ENCODE measurements around the gene RPL15.

RPL15 gene

DNA sequence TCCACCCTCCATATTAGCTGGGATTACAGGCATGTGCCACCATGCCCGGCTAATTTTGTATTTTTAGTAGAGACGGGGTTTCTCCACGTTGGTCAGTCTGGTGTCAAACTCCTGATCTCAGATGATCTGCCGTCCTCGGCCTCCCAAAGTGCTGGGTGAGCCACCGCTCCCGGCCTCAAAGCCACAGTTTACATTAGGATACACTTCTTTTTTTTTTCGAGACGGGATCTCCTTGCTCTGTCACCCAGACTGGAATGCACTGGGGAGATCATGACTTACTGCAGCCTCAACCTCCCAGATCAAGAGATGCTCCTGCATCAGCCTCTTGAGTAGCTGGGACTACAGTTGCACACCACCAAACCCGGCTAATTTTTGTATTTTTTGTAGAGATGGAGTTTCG, 25.6 kb downstream of the RPL15 start:
- no peak overlapping the region for H3K9ac ChIP-seq (ENCODE audit: low read length)
- peaks cover 9% of the 10 kb centered on the region for H3K4me1 ChIP-seq (ENCODE audit: control insufficient read depth, insufficient read depth, low read length)
- H3K27me3 ChIP-seq (ENCODE audit: control insufficient read depth, insufficient read depth, low read length): no peaks in the 10 kb centered on the region

GRCh38 chr3:23944007-23944783, 27.3 kb downstream of the RPL15 start:
- H3K27ac ChIP-seq (ENCODE audit: low read depth, low read length): peak overlapping the region; percentile 71
- no peaks in the 10 kb centered on the region for H3K36me3 ChIP-seq (ENCODE audit: control insufficient read depth, insufficient read depth, low read length)
- no peak overlapping the region for H3K9ac ChIP-seq (ENCODE audit: low read length)
- H3K27me3 ChIP-seq (ENCODE audit: control insufficient read depth, insufficient read depth, low read length): no peaks in the 10 kb centered on the region
- H3K4me3 ChIP-seq (ENCODE audit: low read length): peak overlapping the region; percentile 80
- peaks cover 12% of the 10 kb centered on the region for H3K4me1 ChIP-seq (ENCODE audit: control insufficient read depth, insufficient read depth, low read length)

More for the DNA sequence above, 25.6 kb downstream of the RPL15 start:
- Histone ChIP-seq H3K36me3 (ENCODE audit: control insufficient read depth, insufficient read depth, low read length) (no peaks in the 10 kb centered on the region), H3K27ac (ENCODE audit: low read depth, low read length) (no peak overlapping the region), H3K4me3 (ENCODE audit: low read length) (no peak overlapping the region)

DNA sequence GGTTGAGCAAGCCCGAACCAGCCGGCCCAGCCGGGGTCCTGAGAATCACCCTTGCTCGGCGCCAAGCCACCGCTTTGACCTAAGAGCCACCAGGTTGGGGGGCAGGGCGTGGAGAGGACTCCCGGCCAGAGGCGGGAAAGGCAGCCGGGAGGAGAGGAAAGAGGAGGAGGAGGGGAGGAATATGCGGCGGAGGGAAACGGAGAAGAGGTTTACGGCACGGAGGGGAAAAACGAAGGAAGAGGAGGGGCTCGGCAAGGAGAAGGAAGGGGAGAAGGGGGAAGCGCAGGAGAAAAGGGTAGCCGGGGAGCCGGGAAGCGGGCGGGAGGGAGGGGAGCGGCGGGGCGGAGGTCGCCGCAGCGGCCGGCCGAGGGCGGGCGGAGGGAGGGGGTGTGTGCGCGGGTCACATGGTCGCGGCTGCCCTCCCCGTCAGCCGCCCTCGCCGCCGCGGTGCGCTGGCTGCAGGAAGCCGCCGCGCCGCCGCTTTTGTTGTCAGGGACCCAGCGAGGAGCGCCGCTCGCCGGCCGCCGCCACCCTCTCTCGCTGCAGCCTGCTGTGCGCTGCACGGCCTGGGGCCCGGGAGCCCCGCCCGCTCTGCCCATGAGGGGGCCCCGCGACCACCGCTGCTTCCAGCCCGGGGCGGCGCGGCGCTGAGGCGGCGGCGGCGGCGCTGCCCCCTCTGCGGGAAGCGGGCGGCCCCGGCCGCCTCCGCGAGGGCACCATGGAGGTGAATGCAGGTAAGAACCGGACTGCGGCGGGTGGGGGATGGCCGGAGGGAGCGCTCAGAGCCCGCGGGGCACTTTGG, 28.1 kb downstream of the RPL15 start, which contains the start of gene NR1D2:
TSS of gene NR1D2 (plus strand) at position 426 of the 802 bp plus-strand sequence. CDS start at position 719, 293 bp downstream.
- no peaks in the 10 kb centered on the region for H3K36me3 ChIP-seq (ENCODE audit: control insufficient read depth, insufficient read depth, low read length)
- H3K9ac ChIP-seq (ENCODE audit: low read length): peak within 1 kb of the TSS; percentile 66
- H3K4me3 ChIP-seq (ENCODE audit: low read length): peak within 1 kb of the TSS; percentile 90
- no peaks in the 10 kb centered on the region for H3K27me3 ChIP-seq (ENCODE audit: control insufficient read depth, insufficient read depth, low read length)
- H3K27ac ChIP-seq (ENCODE audit: low read depth, low read length): peak within 1 kb of the TSS; percentile 85
- peaks cover 17% of the 10 kb centered on the region for H3K4me1 ChIP-seq (ENCODE audit: control insufficient read depth, insufficient read depth, low read length)

DNA sequence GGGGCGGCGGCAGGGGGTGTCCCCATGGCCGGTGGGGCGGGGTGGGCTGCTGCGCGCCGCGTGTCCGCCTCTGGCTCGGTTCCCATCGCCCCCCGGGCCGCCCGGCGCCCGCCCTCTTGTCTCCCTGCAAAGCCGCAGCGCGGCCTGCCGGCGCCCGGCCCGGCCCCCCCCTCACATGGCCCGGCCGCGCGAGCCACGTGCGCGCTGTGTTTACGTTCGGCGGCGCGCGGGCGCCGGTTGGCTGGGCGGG, 28.7 kb downstream of the RPL15 start:
- peaks cover 22% of the 10 kb centered on the region for H3K4me1 ChIP-seq (ENCODE audit: control insufficient read depth, insufficient read depth, low read length)
- no peak overlapping the region for H3K9ac ChIP-seq (ENCODE audit: low read length)
- peak overlapping the region; percentile 85 for H3K27ac ChIP-seq (ENCODE audit: low read depth, low read length)

DNA sequence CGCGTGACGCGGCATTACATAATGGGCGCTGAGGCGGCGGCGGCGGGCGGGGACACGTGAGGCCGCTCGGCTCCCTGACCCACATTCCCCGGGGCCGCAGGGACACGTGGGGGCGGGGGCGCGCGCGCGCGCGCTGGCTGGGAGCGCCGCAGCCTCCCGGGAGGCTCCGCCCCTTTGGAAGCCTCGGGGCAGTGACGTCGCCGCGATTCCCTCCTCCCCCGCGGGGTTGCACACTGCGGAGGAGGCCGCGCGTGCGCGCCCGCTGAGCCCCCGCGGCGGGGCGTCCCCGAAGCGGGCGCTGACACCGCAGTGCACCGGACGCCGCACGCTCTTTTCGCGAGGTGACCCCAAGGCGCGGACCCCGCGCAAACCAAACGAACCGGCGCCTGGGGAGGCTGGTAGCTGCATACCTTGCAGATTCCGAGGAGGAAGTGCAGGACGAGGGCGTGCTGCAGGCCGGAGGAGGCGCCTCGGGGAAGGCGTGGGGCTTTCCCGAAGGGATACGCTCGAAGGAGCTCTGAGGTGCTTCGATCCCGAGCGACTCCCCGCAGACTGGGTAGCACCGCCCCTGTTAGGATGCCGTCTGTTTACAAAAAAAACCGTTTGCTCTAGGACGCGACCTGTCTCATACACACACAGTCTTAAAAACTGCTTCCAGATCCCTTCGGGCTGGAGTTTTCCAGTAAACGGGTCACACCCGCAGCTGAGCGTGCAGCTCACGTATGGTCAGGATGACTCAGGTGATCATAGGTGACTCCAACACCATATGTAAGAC, 29.2 kb downstream of the RPL15 start:
- Histone ChIP-seq H3K27ac (ENCODE audit: low read depth, low read length) (peak overlapping the region; percentile 85), H3K4me3 (ENCODE audit: low read length) (peak overlapping the region; percentile 90), H3K9ac (ENCODE audit: low read length) (peak overlapping the region; percentile 66), H3K36me3 (ENCODE audit: control insufficient read depth, insufficient read depth, low read length) (no peaks in the 10 kb centered on the region), H3K27me3 (ENCODE audit: control insufficient read depth, insufficient read depth, low read length) (no peaks in the 10 kb centered on the region), H3K4me1 (ENCODE audit: control insufficient read depth, insufficient read depth, low read length) (peaks cover 24% of the 10 kb centered on the region)

More for the DNA sequence above, 28.7 kb downstream of the RPL15 start:
- Histone ChIP-seq H3K4me3 (ENCODE audit: low read length) (peak overlapping the region; percentile 80), H3K36me3 (ENCODE audit: control insufficient read depth, insufficient read depth, low read length) (no peaks in the 10 kb centered on the region), H3K27me3 (ENCODE audit: control insufficient read depth, insufficient read depth, low read length) (no peaks in the 10 kb centered on the region)

DNA sequence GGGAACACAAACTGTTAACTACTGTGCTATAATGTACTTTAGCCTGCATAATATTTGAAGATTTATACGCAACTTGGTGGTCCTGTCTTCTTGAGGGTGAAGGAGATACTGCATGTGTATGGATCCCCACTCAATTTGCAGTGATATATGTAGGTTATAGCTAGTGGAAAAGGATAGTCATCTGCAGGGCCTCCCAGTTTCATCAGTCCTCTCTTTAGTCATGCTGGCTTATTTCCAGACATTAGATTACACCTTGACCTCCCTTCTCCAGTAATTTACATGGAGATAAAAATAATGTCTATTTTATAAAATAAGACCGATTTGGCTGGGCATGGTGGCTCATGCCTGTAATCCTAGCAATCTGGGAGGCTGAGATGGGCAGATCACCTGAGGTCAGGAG, 31.8 kb downstream of the RPL15 start:
- no peak overlapping the region for H3K9ac ChIP-seq (ENCODE audit: low read length)
- H3K27me3 ChIP-seq (ENCODE audit: control insufficient read depth, insufficient read depth, low read length): no peaks in the 10 kb centered on the region
- peaks cover 35% of the 10 kb centered on the region for H3K4me1 ChIP-seq (ENCODE audit: control insufficient read depth, insufficient read depth, low read length)
- H3K27ac ChIP-seq (ENCODE audit: low read depth, low read length): no peak overlapping the region
- H3K36me3 ChIP-seq (ENCODE audit: control insufficient read depth, insufficient read depth, low read length): no peaks in the 10 kb centered on the region
- no peak overlapping the region for H3K4me3 ChIP-seq (ENCODE audit: low read length)

- H3K36me3 ChIP-seq (ENCODE audit: control insufficient read depth, insufficient read depth, low read length): no peaks in the 10 kb centered on the region
- H3K27ac ChIP-seq (ENCODE audit: low read depth, low read length): no peak overlapping the region
- no peaks in the 10 kb centered on the region for H3K27me3 ChIP-seq (ENCODE audit: control insufficient read depth, insufficient read depth, low read length)
- H3K9ac ChIP-seq (ENCODE audit: low read length): no peak overlapping the region
- H3K4me3 ChIP-seq (ENCODE audit: low read length): no peak overlapping the region
- H3K4me1 ChIP-seq (ENCODE audit: control insufficient read depth, insufficient read depth, low read length): peaks cover 35% of the 10 kb centered on the region
These were observed 32.9 kb downstream of the RPL15 start for GRCh38 chr3:23949784-23950183.

GRCh38 chr3:23950293-23950692, 33.4 kb downstream of the RPL15 start:
- Histone ChIP-seq H3K9ac (ENCODE audit: low read length) (no peak overlapping the region), H3K36me3 (ENCODE audit: control insufficient read depth, insufficient read depth, low read length) (no peaks in the 10 kb centered on the region), H3K4me1 (ENCODE audit: control insufficient read depth, insufficient read depth, low read length) (peaks cover 35% of the 10 kb centered on the region), H3K27me3 (ENCODE audit: control insufficient read depth, insufficient read depth, low read length) (no peaks in the 10 kb centered on the region), H3K4me3 (ENCODE audit: low read length) (no peak overlapping the region), H3K27ac (ENCODE audit: low read depth, low read length) (peak overlapping the region; percentile 15)

GRCh38 chr3:23952646-23953045, 35.7 kb downstream of the RPL15 start:
- no peak overlapping the region for H3K4me3 ChIP-seq (ENCODE audit: low read length)
- no peak overlapping the region for H3K9ac ChIP-seq (ENCODE audit: low read length)
- no peaks in the 10 kb centered on the region for H3K36me3 ChIP-seq (ENCODE audit: control insufficient read depth, insufficient read depth, low read length)
- H3K4me1 ChIP-seq (ENCODE audit: control insufficient read depth, insufficient read depth, low read length): peaks cover 27% of the 10 kb centered on the region
- H3K27ac ChIP-seq (ENCODE audit: low read depth, low read length): no peak overlapping the region
- no peaks in the 10 kb centered on the region for H3K27me3 ChIP-seq (ENCODE audit: control insufficient read depth, insufficient read depth, low read length)

DNA sequence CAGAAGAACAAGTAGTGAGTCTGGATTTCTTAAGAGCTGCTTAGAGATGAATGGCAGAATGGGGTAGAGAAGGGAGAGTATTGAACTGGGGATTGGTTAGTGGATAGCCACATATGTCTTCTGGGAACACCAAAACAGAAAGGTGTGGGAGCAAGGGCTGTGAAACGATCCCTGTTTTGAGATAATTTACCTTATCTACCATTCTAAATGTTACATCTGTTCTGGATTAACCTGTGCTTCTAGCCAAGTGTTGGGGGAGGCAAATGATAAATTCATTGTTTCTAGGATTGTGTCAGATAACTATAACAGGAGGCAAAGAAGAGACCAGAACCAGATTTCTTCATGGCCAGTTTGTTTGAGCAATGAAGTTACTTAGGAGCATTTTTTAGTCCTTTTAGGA, 36.6 kb downstream of the RPL15 start:
- Histone ChIP-seq H3K4me1 (ENCODE audit: control insufficient read depth, insufficient read depth, low read length) (peaks cover 23% of the 10 kb centered on the region), H3K27ac (ENCODE audit: low read depth, low read length) (no peak overlapping the region), H3K9ac (ENCODE audit: low read length) (no peak overlapping the region), H3K36me3 (ENCODE audit: control insufficient read depth, insufficient read depth, low read length) (no peaks in the 10 kb centered on the region), H3K4me3 (ENCODE audit: low read length) (no peak overlapping the region), H3K27me3 (ENCODE audit: control insufficient read depth, insufficient read depth, low read length) (no peaks in the 10 kb centered on the region)

DNA sequence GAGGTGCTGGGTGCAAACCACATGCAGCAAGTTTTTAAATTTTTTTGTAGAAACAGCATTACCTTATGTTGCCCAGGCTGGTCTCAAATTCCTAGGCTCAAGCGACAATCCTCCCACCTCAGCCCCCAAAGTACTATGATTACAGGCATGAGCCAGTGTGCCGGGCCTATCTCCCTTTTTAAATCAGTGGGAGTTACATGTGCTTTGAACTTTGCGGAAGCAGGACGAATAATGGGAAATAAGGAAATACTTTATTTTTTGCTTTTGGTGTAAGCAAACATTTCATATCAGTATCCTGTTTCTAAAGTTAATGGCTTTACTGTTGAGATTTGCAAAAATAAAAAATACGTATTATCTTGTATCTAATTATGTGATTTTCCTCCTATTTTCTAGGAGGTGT, 37.2 kb downstream of the RPL15 start:
- peaks cover 25% of the 10 kb centered on the region for H3K4me1 ChIP-seq (ENCODE audit: control insufficient read depth, insufficient read depth, low read length)
- no peaks in the 10 kb centered on the region for H3K36me3 ChIP-seq (ENCODE audit: control insufficient read depth, insufficient read depth, low read length)

DNA sequence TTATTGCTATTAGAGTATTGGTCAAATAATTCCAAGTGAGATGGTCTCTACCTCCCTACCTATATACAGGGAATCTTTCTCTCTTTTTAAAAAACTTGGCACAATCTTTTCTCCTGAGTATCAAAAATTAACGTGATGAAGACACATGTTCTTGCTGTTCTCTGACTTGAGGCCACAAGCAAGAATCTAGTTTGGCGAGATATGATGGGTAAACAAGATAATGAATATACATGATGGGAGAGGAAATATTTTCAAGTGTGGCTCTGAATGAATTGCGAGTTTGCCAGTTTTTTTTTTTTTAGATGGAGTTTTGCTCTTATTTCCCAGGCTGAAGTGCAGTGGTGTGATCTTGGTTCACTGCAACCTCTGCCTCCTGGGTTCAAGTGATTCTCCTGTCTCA, 39.8 kb downstream of the RPL15 start:
- Histone ChIP-seq H3K27ac (ENCODE audit: low read depth, low read length) (no peak overlapping the region), H3K36me3 (ENCODE audit: control insufficient read depth, insufficient read depth, low read length) (no peaks in the 10 kb centered on the region), H3K4me1 (ENCODE audit: control insufficient read depth, insufficient read depth, low read length) (peaks cover 9% of the 10 kb centered on the region), H3K27me3 (ENCODE audit: control insufficient read depth, insufficient read depth, low read length) (no peaks in the 10 kb centered on the region), H3K9ac (ENCODE audit: low read length) (no peak overlapping the region), H3K4me3 (ENCODE audit: low read length) (no peak overlapping the region)

More for the DNA sequence above, 37.2 kb downstream of the RPL15 start:
- H3K4me3 ChIP-seq (ENCODE audit: low read length): no peak overlapping the region
- H3K9ac ChIP-seq (ENCODE audit: low read length): no peak overlapping the region
- H3K27ac ChIP-seq (ENCODE audit: low read depth, low read length): no peak overlapping the region
- H3K27me3 ChIP-seq (ENCODE audit: control insufficient read depth, insufficient read depth, low read length): no peaks in the 10 kb centered on the region
